Nephron (organoid): ENCODE data around the gene KIAA0040.
A peak's percentile ranks its signal among the peaks of the same experiment; 100 is the strongest.

Experiments
- H3K27ac Mint-ChIP-seq, 3 experiments: 2 replicates each; pipeline ENCODE4 v1.8.0; 2020; ENCODE audit warnings: mixed read lengths in 3 of 3, mild to moderate bottlenecking in 2 of 3, moderate library complexity in 1 of 3
- H3K27me3 Mint-ChIP-seq: 2 replicates; pipeline ENCODE4 v1.8.0; 2021; ENCODE audit warnings: low read depth, mild to moderate bottlenecking, moderate library complexity, mixed read lengths
- H3K36me3 Mint-ChIP-seq: 2 replicates; pipeline ENCODE4 v1.8.0; 2020; ENCODE audit warnings: low read depth, mixed read lengths
- H3K4me1 Mint-ChIP-seq: 2 replicates; pipeline ENCODE4 v1.8.0; 2020; ENCODE audit warnings: mixed read lengths
- H3K4me3 Mint-ChIP-seq, 3 experiments: 2 replicates each; pipeline ENCODE4 v1.8.0; 2020; ENCODE audit warnings: mild to moderate bottlenecking in 3 of 3, mixed read lengths in 3 of 3, moderate library complexity in 2 of 3
- H3K9me3 Mint-ChIP-seq: 2 replicates; pipeline ENCODE4 v1.8.0; 2020; ENCODE audit warnings: mixed read lengths
- CTCF ChIP-seq, 3 experiments: fragments of 200-600 bp; sonication (generic); IDR thresholded peaks; one replicate each; pipeline ENCODE4 v1.5.0; 2021; ENCODE audit warnings: antibody characterized with exemption in 3 of 3; ENCODE audit not compliant: unreplicated experiment in 3 of 3

The KIAA0040 gene

GRCh38 chr1:175222296-175222938 lies 29.8 kb upstream of the KIAA0040 start:
- H3K4me3 Mint-ChIP-seq: no peak overlapping the region
- no peak for TF ChIP-seq CTCF (IDR thresholded peaks at IDR 0.05; ENCODE audit: unreplicated experiment in 3 of 3)
- H3K4me1 Mint-ChIP-seq: peaks cover 29% of the 10 kb centered on the region
- no peaks in the 10 kb centered on the region for H3K9me3 Mint-ChIP-seq
- H3K27me3 Mint-ChIP-seq: peaks cover 4% of the 10 kb centered on the region
- H3K27ac Mint-ChIP-seq: peak overlapping the region in 1 of 3 experiments; percentile 8
- no peaks in the 10 kb centered on the region for H3K36me3 Mint-ChIP-seq

DNA sequence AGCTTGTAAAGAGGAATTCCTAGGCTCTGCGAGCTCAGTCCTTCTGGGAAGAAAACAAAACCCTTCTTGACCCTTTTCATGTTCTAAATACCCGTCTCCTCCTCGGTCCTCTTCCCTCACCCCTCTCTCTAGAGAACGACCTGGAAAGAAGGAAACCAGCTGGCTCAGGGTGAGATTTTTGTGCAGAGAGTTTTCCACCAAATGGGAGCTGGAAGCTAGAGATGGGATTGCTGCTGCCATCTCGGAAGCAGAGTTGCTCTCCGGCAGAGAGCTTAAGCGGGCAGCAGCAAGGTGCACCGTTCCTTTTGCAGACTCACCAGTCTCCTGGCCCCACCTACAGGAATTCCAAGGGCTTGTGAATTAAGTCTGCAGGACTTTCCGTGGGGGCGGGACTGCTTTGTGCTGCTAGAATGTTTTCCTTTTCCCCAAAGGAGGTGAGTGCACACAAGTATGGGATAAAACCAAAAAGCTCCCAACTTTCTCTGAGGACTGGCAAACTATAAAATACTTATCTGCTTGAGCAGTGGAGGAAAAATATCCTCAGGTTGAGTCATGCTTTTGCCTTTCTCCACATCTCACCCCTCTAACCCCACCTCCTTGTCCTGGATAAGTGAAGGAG lies 29.1 kb upstream of the KIAA0040 start:
- Mint-ChIP-seq H3K36me3 (no peaks in the 10 kb centered on the region), H3K4me3 (peak overlapping the region in 1 of 3 experiments; percentile 15), H3K27me3 (peaks cover 4% of the 10 kb centered on the region), H3K4me1 (peaks cover 30% of the 10 kb centered on the region), H3K9me3 (no peaks in the 10 kb centered on the region), H3K27ac (peak overlapping the region in 2 of 3 experiments; percentile 46 to 73)
- TF ChIP-seq CTCF (IDR thresholded peaks at IDR 0.05; ENCODE audit: unreplicated experiment in 3 of 3): peak; percentile 12 to 39 (median 18)

- TF ChIP-seq CTCF (IDR thresholded peaks at IDR 0.05; ENCODE audit: unreplicated experiment in 3 of 3): no peak
- Mint-ChIP-seq H3K4me1 (peaks cover 30% of the 10 kb centered on the region), H3K27ac (peak overlapping the region in 2 of 3 experiments; percentile 46 to 73), H3K9me3 (no peaks in the 10 kb centered on the region), H3K27me3 (peaks cover 4% of the 10 kb centered on the region), H3K4me3 (no peak overlapping the region), H3K36me3 (no peaks in the 10 kb centered on the region)
Observed at GRCh38 chr1:175220853-175221556, 28.4 kb upstream of the KIAA0040 start.

DNA sequence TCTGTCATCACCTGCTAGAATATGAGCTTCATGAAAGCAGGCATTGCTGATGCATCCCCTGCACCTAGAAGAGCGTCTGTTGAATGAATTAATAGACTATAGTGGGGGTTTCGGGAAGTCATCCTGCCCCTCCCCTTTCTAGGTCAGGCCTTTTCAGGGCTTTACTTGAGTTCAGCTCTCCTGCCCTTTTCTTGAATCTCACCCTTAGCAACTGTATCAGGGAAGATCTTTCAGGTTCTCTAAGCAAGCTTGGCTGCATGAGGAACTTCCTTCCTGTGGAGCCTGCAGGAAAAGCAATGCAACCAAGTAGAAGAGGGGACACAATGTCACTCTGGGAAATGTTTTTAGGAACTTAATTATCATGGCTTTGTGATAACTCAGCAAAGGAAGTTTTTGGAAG lies 27.2 kb upstream of the KIAA0040 start:
- Mint-ChIP-seq H3K4me1 (peaks cover 30% of the 10 kb centered on the region), H3K9me3 (no peaks in the 10 kb centered on the region), H3K27me3 (peaks cover 4% of the 10 kb centered on the region), H3K27ac (no peak overlapping the region), H3K36me3 (no peaks in the 10 kb centered on the region), H3K4me3 (no peak overlapping the region)
- TF ChIP-seq CTCF (IDR thresholded peaks at IDR 0.05; ENCODE audit: unreplicated experiment in 3 of 3): no peak

DNA sequence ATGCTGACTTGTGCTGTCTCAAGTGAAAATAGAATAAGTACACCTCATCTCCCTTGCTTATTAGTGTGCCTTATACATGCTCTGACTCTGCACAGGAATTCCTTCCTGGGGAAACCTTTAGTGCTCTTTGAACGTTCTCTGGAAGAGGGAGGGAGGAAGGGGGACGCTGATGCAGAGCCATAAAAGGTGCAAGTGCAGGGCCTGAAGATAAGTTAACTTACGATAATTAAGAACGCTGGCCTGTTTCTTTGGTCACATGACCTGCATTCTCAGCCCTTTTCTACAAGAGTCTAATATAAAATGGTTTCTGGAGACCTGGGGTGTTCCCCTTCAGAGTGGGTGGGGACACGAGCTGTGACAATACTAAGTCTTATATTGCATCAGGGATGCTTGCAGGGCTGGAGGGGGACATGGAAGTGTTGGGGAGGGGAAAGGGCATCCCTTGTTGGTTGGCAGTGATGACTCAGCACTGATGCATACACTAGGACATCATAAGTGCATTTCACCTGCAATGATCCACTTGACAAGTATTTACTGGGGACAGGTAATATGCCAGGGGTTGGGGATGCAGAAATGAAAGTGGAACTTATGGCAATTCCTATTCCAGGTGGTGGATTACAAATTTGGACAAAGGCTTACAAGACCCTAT lies 26.3 kb upstream of the KIAA0040 start:
- Mint-ChIP-seq H3K27ac (no peak overlapping the region), H3K4me3 (no peak overlapping the region), H3K36me3 (no peaks in the 10 kb centered on the region), H3K27me3 (peaks cover under 1% of the 10 kb centered on the region), H3K9me3 (peaks cover 5% of the 10 kb centered on the region), H3K4me1 (peaks cover 30% of the 10 kb centered on the region)
- no peak for TF ChIP-seq CTCF (IDR thresholded peaks at IDR 0.05; ENCODE audit: unreplicated experiment in 3 of 3)
